Esophagus muscularis mucosa (tissue), 4 donors: ENCODE data around the gene TOX2. TPM values are rescaled to one million over a fixed set of nuclear protein-coding genes. Genes with fewer than 3 reads are reported as not detected.

ENCODE experiments used
- DNase-seq: peaks from one replicate; pipeline ENCODE4 v3.0.0-alpha.2; 2017; ENCODE audit errors: extremely low spot score
- H3K27ac ChIP-seq, 4 donors: fragments of 200-600 bp; sonication (generic); replicated peaks in 1 of 4; 1 replicate in 3 of 4; 2 replicates in 1 of 4; pipeline ENCODE4 v1.5.1; 2016 to 2019; ENCODE audit warnings: mild to moderate bottlenecking in 1 of 4
- H3K27me3 ChIP-seq, 4 donors: fragments of 200-600 bp; sonication (generic); one replicate each; pipeline versions ENCODE4 v1.5.1 to v1.6.0; 2016 to 2019
- H3K36me3 ChIP-seq, 4 donors: fragments of 200-600 bp; sonication (generic); one replicate each; pipeline ENCODE4 v1.5.1; 2016 to 2019
- H3K4me1 ChIP-seq, 4 donors: fragments of 200-600 bp; sonication (generic); one replicate each; pipeline ENCODE4 v1.5.1; 2016 to 2019
- H3K4me3 ChIP-seq, 4 donors: fragments of 200-600 bp; sonication (generic); 1 replicate in 2 of 4; 2 replicates in 2 of 4; pipeline ENCODE4 v1.5.1; 2016 to 2019; ENCODE audit warnings: mild to moderate bottlenecking in 4 of 4, moderate library complexity in 1 of 4
- H3K9me3 ChIP-seq, 4 donors: fragments of 200-600 bp; sonication (generic); 1 replicate in 3 of 4; 2 replicates in 1 of 4; pipeline ENCODE4 v1.5.1; 2016 to 2019
- EP300 ChIP-seq: sonication (generic); formaldehyde crosslinking; IDR thresholded peaks from one replicate; pipeline ENCODE4 v1.6.1; 2017; ENCODE audit warnings: antibody characterized with exemption
- POLR2A ChIP-seq: fragments of 450-650 bp; IDR thresholded peaks from one replicate; pipeline ENCODE4 v1.6.1; 2017; ENCODE audit warnings: antibody characterized with exemption, moderate library complexity, mild to moderate bottlenecking, low read depth
- POLR2AphosphoS5 ChIP-seq, 2 donors: sonication (generic); formaldehyde crosslinking; IDR thresholded peaks; one replicate each; pipeline ENCODE4 v1.6.1; 2017; ENCODE audit warnings: antibody characterized with exemption in 2 of 2
- WGBS: methylation state at CpG from one replicate; pipeline ENCODE4 v1.1.5; 2018; 5-methylcytosine and 5-hydroxymethylcytosine counted together
- intact Hi-C: fragments of 100-400 bp; cut with DNase I; formaldehyde crosslinking; loops from one replicate; pipeline ENCODE4 v1.15.1; 2023
- total RNA-seq, 4 donors: library from RNA; depleted of rRNA; stranded (reverse); fragments of >200 nt; gene quantifications; one replicate each; pipeline versions ENCODE4 v1.1.0 to v1.2.1, GENCODE V29; 2016
- TF ChIP-seq, protein P1 (sequence below), 3 experiments: fragments of 200-600 bp in 2 of 3; fragments of 450-650 bp in 1 of 3; sonication (generic) in 2 of 3; IDR thresholded peaks; one replicate each; pipeline ENCODE4 v1.5.1; 2017 to 2019; ENCODE audit warnings: antibody characterized with exemption in 3 of 3, mild to moderate bottlenecking in 2 of 3, moderate library complexity in 1 of 3

TOX2 gene
- total RNA-seq, 4 donors from 2014 or later, result 19.4 to 39.5 (median 32.8) TPM

DNA sequence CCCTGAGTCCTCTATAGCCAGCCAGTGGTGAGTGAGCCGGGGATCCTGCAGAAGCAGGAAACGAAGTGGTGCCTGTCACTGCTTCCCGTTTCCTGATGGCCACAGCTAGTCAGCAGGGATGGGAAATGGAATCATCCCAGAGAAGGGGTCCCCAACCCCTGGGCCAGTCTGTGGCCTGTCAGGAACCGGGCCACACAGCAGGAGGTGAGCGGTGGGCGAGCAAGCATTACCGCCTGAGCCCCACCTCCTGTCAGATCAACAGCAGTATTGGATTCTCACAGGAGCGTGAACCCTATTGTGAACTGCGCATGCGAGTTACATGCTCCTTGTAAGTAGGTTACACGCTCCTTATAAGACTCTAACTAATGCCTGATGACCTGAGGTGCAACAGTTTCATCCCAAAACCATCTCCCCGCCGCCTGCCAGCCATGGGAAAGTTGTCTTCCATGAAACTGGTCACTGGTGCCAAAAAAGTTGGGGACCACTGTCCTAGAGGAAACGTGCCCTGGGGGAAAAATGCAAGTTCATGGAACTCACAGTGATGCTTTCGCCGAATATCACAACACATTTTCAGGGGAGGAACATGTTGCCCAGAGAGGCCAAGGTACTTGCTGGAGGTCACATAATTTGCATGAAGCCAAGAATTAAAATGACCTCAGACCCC lies 158.5 kb downstream of the TOX2 start:
- Histone ChIP-seq H3K27ac (no peak overlapping the region), H3K9me3 (no peaks in the 10 kb centered on the region), H3K36me3 (peaks cover 0 to 7% (median 2%) of the 10 kb centered on the region in 4 donors), H3K4me1 (peaks cover 0 to 10% (median 0%) of the 10 kb centered on the region in 4 donors), H3K27me3 (peaks cover 0 to 4% (median 0%) of the 10 kb centered on the region in 4 donors), H3K4me3 (no peak overlapping the region)
- TF ChIP-seq, protein P1, sequence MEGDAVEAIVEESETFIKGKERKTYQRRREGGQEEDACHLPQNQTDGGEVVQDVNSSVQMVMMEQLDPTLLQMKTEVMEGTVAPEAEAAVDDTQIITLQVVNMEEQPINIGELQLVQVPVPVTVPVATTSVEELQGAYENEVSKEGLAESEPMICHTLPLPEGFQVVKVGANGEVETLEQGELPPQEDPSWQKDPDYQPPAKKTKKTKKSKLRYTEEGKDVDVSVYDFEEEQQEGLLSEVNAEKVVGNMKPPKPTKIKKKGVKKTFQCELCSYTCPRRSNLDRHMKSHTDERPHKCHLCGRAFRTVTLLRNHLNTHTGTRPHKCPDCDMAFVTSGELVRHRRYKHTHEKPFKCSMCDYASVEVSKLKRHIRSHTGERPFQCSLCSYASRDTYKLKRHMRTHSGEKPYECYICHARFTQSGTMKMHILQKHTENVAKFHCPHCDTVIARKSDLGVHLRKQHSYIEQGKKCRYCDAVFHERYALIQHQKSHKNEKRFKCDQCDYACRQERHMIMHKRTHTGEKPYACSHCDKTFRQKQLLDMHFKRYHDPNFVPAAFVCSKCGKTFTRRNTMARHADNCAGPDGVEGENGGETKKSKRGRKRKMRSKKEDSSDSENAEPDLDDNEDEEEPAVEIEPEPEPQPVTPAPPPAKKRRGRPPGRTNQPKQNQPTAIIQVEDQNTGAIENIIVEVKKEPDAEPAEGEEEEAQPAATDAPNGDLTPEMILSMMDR (IDR thresholded peaks at IDR 0.05), result no peak
- TF ChIP-seq POLR2A (no peak), POLR2AphosphoS5 (IDR thresholded peaks at IDR 0.05) (no peak), EP300 (no peak)
- WGBS, result 84% methylated on average over 12 of the region's 16 CpGs
- peak; percentile 91 for DNase-seq
- intact Hi-C loops, result loop anchor here (10.0 kb wide), 1 partner anchor 228 kb away; no protein-coding TSS in a partner anchor

- H3K27ac ChIP-seq, result no peak overlapping the region
- 80% methylated on average over 6 of the region's 6 CpGs for WGBS
- intact Hi-C loops, result loop anchor here (10.0 kb wide), 1 partner anchor 229 kb away; no protein-coding TSS in a partner anchor
- H3K4me3 ChIP-seq, result no peak overlapping the region
- no peak for TF ChIP-seq POLR2AphosphoS5 (IDR thresholded peaks at IDR 0.05)
- no peak for TF ChIP-seq POLR2A
- no peak for TF ChIP-seq EP300
- TF ChIP-seq, protein P1 (IDR thresholded peaks at IDR 0.05), result no peak
- H3K4me1 ChIP-seq, result peaks cover 0 to 10% (median 0%) of the 10 kb centered on the region in 4 donors
- H3K27me3 ChIP-seq, result peaks cover 0 to 4% (median 0%) of the 10 kb centered on the region in 4 donors
- peaks cover 0 to 5% (median 0%) of the 10 kb centered on the region in 4 donors for H3K36me3 ChIP-seq
- peak; percentile 88 for DNase-seq
- no peaks in the 10 kb centered on the region for H3K9me3 ChIP-seq
These were observed 159.0 kb downstream of the TOX2 start for GRCh38 chr20:44073675-44074071.

GRCh38 chr20:44074252-44075151 lies 159.8 kb downstream of the TOX2 start:
- peaks cover 0 to 10% (median 0%) of the 10 kb centered on the region in 4 donors for H3K4me1 ChIP-seq
- H3K4me3 ChIP-seq, result no peak overlapping the region
- no peaks in the 10 kb centered on the region for H3K36me3 ChIP-seq
- peaks cover 0 to 4% (median 0%) of the 10 kb centered on the region in 4 donors for H3K27me3 ChIP-seq
- DNase-seq, result peak; percentile 79
- peak overlapping the region in 1 of 4 donors; percentile 16 for H3K27ac ChIP-seq
- WGBS, result 71% methylated on average over 12 of the region's 12 CpGs
- TF ChIP-seq, protein P1 (IDR thresholded peaks at IDR 0.05), result no peak
- TF ChIP-seq POLR2A (no peak), POLR2AphosphoS5 (IDR thresholded peaks at IDR 0.05) (no peak), EP300 (no peak)
- no peaks in the 10 kb centered on the region for H3K9me3 ChIP-seq
- intact Hi-C loops, result loop anchor here (10.0 kb wide), 1 partner anchor 230 kb away; no protein-coding TSS in a partner anchor

DNA sequence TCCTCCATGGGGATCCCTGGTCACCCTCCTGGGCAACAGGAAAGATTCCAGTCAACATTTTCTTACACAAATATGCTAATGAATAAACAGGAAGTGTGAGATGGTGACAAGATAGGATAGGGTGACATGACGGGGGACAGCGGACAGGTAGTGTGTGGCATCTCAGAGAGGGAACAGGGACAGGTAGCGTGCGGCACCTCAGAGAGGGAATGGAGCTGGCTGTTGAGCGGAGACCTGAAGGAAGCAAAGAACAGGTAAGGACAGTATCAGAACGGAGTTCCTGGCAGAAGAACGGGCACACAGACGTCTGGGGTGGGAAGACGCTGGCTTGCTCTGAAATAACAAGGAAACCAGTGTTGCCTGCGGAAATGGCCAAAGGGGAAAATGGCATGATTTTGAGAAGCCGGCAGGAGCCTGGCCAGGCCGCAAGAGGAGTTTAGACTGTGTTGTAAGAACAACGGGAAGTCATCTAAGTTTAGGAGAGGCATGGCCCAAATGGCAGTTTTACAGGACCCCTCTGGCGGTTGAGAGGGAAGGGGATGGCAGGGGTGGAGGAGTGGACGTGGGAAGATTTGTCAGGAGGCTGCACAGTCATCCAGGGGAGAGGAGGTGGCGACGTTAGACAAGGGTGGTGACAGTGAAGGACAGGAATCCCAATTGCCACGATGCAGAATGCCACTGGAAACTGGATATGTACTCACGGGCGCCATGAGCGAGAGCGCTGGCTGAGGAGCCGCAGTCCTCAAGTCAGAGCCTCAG lies 160.7 kb downstream of the TOX2 start:
- Histone ChIP-seq H3K9me3 (no peaks in the 10 kb centered on the region), H3K27me3 (no peaks in the 10 kb centered on the region), H3K4me3 (no peak overlapping the region), H3K27ac (no peak overlapping the region), H3K4me1 (peaks cover 0 to 17% (median 6%) of the 10 kb centered on the region in 4 donors), H3K36me3 (no peaks in the 10 kb centered on the region)
- WGBS, result 92% methylated on average over 23 of the region's 23 CpGs
- TF ChIP-seq, protein P1 (IDR thresholded peaks at IDR 0.05), result no peak
- no peak for TF ChIP-seq POLR2AphosphoS5 (IDR thresholded peaks at IDR 0.05)
- no peak for TF ChIP-seq POLR2A
- TF ChIP-seq EP300, result no peak
- intact Hi-C loops, result loop anchor here (10.0 kb wide), 1 partner anchor 231 kb away; no protein-coding TSS in a partner anchor
- DNase-seq, result peak; percentile 75
